ENCODE measurements around the gene SAFB.

Gene SAFB

DNA sequence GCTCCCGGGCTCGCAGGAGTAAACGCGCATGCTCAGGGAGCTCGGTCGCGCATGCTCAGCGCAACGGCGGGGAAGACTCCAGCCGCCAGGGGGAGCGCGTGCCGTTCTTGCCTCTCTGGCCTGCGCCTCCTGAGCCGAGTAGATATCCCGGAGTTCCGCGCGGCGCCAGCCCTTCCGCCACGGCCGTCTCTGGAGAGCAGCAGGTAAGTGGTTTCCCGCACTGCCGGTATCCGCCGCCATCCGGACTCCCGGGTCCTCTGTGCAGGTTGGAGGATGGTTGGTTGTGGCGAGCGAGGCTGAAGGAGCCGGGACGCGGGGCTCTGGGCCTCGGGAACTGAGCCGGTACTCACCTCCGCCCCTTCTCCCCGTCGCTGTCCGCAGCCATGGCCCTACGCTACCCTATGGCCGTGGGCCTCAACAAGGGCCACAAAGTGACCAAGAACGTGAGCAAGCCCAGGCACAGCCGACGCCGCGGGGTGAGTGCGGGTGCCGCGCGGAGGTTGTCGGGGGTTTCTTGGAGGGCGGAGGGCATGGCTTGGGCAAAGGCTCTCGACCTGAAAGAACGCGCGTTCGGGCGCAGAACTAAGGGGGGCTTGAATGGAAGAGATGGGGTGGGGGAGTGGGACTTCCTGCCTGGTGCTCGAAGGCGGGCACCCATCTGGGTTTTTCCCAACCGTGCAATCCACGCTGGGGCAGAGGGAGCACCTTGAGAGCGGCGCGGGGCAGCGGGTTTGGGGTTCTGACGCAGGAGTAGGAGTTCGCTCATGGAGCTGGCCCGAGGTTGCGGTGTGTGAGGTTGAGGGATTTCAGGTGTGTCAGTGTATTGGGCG lies 67.5 kb downstream of the SAFB start, which contains the start of gene RPL36:
Gene RPL36 (plus strand): TSS at position 171 of the 830 bp plus-strand sequence. CDS start 213 bp downstream, at position 384.
- TF ChIP-seq ZFX (IDR thresholded peaks at IDR 0.05), result peak; percentile 87; the same call in 1 of the 2 replicates
- TF ChIP-seq, protein P1, sequence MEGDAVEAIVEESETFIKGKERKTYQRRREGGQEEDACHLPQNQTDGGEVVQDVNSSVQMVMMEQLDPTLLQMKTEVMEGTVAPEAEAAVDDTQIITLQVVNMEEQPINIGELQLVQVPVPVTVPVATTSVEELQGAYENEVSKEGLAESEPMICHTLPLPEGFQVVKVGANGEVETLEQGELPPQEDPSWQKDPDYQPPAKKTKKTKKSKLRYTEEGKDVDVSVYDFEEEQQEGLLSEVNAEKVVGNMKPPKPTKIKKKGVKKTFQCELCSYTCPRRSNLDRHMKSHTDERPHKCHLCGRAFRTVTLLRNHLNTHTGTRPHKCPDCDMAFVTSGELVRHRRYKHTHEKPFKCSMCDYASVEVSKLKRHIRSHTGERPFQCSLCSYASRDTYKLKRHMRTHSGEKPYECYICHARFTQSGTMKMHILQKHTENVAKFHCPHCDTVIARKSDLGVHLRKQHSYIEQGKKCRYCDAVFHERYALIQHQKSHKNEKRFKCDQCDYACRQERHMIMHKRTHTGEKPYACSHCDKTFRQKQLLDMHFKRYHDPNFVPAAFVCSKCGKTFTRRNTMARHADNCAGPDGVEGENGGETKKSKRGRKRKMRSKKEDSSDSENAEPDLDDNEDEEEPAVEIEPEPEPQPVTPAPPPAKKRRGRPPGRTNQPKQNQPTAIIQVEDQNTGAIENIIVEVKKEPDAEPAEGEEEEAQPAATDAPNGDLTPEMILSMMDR (conservative IDR thresholded peaks at IDR 0.05), result peak; percentile 99
- H3K27ac ChIP-seq, result peak within 1 kb of the TSS; percentile 99

DNA sequence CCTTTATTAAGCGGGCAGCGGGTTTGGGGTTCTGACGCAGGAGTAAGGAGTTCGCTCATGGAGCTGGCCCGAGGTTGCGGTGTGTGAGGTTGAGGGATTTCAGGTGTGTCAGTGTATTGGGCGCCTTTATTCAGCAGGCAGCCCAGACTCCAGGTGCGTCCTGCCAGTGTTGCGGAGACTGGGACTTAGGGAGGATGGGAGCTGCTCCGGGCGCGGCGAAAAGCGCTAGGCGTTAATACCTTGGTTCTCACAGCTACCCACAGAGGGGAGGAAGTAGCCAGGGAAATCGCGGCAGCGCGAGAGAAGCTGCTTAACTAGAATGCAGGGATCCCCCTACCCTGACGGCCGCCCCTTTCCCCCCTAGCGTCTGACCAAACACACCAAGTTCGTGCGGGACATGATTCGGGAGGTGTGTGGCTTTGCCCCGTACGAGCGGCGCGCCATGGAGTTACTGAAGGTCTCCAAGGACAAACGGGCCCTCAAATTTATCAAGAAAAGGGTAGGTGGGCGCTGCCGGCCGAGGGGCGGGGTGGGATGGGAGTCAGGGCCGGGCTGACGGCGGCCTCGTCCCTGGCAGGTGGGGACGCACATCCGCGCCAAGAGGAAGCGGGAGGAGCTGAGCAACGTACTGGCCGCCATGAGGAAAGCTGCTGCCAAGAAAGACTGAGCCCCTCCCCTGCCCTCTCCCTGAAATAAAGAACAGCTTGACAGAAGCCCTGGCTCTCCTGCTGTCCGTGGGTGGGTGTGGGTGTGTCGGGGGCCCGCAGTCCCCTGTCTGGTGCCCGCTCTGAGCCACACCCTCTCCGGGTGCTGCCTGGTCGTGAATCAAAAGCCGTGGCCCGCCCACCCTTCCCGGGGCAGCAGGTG lies 68.3 kb downstream of the SAFB start:
- TF ChIP-seq, protein P1 (conservative IDR thresholded peaks at IDR 0.05), result no peak
- no peak for TF ChIP-seq ZFX (IDR thresholded peaks at IDR 0.05)
- peak overlapping the region; percentile 99 for H3K27ac ChIP-seq

DNA sequence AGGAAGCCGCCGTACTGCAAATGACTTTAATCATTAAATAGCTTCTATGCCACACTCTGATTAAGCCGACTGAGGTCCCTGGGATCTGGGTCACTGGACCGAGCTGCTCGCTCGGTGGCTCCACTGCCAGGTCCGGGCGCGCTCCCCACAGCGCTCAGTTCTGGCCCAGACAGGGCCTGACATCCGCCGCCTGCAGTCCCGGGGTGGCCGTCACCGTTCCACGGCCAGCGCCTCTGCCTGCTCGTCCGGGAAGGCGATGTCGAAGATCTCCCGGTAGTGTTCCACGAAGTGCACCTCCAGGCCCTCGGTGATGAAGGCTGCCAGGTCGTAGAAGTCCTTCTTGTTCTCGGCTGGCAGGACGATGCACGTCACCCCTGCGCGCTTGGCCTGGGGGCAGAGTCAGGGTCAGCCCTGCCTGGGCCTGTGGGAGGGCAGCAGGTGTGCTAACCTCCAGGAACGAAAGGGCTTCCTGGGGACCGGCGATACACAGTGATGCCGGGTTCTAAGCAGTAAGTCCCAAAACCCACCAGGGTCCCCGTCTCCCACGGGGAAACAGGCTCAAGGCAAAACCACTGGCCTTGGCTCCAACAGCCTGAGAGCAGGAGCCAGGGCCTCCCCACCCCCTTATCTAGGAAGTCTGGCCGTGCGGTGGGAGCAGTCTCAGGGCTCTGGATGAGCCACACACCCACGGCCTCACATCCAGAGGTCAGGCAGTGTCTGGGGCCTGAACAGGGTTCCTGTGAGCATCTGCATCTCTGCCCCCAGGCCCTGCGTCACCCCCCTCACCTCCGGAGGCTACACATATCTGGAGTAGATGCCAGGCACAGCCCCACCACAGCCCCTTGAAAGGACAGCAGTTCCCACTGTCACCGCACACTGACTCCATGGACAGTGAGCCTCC lies 69.2 kb downstream of the SAFB start:
- peak overlapping the region; percentile 99 for H3K27ac ChIP-seq

DNA sequence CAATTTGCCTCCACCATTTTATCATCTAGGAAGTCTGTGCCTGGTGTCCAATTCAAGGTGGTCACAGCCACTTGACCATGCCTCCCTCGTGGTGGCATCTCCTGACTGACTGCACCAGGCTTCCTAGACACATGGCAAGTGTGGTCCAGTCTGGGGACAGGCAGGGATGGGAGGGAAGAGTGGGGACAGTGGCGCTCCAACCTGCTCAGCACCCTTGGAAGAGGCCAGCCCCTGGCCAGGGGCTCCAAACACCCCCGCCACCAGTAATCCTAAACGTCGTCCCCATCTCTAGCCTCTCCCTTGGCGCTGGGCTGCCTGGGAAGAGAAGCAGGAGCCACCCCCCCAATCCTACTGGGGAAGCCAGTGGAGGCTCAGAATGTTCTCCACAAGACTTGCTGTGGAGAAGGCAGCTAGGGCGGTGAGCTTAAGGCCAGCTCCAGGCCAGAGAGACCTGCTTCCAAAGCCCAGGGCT lies 69.9 kb downstream of the SAFB start:
- TF ChIP-seq, protein P1 (conservative IDR thresholded peaks at IDR 0.05), result no peak
- no peak for TF ChIP-seq ZFX (IDR thresholded peaks at IDR 0.05)
- H3K27ac ChIP-seq, result peak overlapping the region; percentile 99; the same call in 1 of the 2 replicates

More for the DNA sequence above, 69.2 kb downstream of the SAFB start:
- TF ChIP-seq ZFX (IDR thresholded peaks at IDR 0.05), result peak; percentile 25; the same call in 1 of the 2 replicates
- TF ChIP-seq, protein P1 (conservative IDR thresholded peaks at IDR 0.05), result no peak

DNA sequence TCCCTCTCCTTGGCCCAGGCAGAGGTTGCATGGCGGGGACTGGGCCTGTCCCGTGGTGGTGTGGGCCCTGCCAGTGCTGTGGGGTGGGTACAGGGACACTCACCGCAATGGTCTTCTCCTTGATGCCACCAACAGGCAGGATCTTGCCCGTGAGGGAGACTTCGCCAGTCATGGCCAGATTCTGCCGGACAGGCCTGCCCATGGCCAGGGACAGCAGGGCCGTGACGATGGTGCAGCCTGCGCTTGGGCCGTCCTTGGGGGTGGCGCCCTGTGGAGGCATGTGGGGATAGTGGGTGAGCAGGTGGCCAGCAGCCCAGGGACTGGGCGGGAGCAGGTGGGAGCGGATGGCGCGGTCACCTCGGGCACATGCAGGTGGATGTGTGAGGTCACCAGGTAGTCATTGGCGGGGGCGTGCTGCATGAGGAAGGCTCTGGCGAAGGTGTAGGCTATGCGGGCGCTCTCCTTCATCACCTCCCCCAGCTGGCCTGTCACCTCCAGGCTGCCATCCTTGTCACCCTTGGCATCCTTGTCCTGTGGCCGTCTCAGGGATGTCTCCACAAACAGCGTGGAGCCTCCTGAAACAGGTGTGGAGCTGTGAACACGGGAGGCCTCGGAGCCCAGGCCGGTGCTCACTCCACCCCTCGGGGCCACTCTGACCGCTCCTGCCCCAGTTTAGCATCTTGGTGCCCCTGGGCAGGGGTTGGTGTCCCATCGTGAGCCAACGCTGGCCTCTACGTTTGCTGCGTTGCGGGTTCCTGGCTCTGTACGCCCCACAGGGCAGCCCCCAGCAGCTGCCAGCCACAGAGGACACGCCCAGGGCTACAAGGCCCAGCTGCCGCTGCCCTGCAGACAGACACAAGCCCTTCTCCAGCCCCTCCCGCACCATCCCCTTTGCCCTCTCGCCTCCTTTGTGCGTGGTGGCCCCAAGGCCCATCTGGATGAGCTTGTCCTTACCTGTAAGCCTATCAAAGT lies 70.6 kb downstream of the SAFB start:
- peak; percentile 24; the same call in 1 of the 2 replicates for TF ChIP-seq ZFX (IDR thresholded peaks at IDR 0.05)
- TF ChIP-seq, protein P1 (conservative IDR thresholded peaks at IDR 0.05), result no peak

More for the DNA sequence above, 70.6 kb downstream of the SAFB start:
- 0 out of 2 replicates have a peak overlapping the region, but pooled peaks have one; percentile 99 for H3K27ac ChIP-seq
